GM12864 (cell line): ENCODE results near the gene GATB.
"Not testable (repeated sequence)": the region's sequence is repeated elsewhere in the genome, so short reads cannot be mapped to it uniquely, and the experiment has no call there.

Experiments used
- DNase-seq: peaks from one replicate; pipeline ENCODE4 v3.0.0-alpha.2; 2011; ENCODE audit warnings: low read depth
- H3K4me3 ChIP-seq: 2 replicates; pipeline ENCODE4 v1.5.1; 2011; ENCODE audit warnings: mild to moderate bottlenecking, low read depth, low read length, control low read depth
- TF ChIP-seq, protein P1 (sequence below): IDR thresholded peaks from 2 replicates; pipeline ENCODE4 v1.5.1; 2011; ENCODE audit warnings: low read depth, mild to moderate bottlenecking, moderate library complexity, low read length, control low read depth, inconsistent platforms; ENCODE audit errors: missing control alignments

Gene GATB

GRCh38 chr4:151738720-151739517, 21.9 kb downstream of the GATB start:
- TF ChIP-seq, protein P1, sequence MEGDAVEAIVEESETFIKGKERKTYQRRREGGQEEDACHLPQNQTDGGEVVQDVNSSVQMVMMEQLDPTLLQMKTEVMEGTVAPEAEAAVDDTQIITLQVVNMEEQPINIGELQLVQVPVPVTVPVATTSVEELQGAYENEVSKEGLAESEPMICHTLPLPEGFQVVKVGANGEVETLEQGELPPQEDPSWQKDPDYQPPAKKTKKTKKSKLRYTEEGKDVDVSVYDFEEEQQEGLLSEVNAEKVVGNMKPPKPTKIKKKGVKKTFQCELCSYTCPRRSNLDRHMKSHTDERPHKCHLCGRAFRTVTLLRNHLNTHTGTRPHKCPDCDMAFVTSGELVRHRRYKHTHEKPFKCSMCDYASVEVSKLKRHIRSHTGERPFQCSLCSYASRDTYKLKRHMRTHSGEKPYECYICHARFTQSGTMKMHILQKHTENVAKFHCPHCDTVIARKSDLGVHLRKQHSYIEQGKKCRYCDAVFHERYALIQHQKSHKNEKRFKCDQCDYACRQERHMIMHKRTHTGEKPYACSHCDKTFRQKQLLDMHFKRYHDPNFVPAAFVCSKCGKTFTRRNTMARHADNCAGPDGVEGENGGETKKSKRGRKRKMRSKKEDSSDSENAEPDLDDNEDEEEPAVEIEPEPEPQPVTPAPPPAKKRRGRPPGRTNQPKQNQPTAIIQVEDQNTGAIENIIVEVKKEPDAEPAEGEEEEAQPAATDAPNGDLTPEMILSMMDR, result no peak
- no peak for DNase-seq
- no peak overlapping the region for H3K4me3 ChIP-seq

DNA sequence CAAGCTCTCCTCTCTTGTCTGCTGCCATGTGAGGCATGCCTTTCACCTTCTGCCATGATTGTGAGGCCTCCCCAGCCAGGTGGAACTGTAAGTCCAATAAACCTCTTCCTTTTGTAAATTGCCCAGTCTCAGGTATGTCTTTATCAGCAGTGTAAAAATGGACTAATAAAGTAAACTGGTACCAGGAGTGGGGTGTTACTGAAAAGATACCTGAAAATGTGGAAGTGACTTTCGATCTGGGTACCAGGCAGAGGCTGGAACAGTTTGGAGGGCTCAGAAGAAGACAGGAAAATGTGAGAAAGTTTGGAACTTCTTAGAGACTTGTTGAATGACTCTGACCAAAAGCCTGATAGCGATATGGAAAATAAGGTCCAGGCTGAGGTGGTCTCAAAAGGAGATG, 24.0 kb downstream of the GATB start:
- DNase-seq, H3K4me3 ChIP-seq: not testable (repeated sequence)

DNA sequence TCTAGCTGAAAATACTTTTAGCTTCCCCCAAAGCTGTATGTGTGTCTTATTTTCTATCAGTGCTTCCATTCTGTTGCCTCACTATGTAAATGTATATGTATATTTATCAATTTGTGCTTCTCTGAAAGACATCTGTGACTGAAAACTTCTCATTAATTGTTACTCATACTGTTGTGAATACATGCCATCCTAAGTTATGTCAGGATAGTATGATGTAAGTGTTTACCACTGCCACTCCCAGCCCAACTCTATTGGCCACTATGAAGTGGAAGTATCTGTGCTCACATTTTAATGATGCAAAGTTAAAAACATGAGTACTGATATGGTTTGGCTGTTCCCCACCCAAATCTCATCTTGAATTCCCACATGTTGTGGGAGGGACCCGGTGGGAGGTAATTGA, 24.4 kb downstream of the GATB start:
- no peak overlapping the region for H3K4me3 ChIP-seq
- TF ChIP-seq, protein P1, result no peak
- no peak for DNase-seq

GRCh38 chr4:151731670-151732069, 29.1 kb downstream of the GATB start:
- not testable (repeated sequence) for H3K4me3 ChIP-seq

DNA sequence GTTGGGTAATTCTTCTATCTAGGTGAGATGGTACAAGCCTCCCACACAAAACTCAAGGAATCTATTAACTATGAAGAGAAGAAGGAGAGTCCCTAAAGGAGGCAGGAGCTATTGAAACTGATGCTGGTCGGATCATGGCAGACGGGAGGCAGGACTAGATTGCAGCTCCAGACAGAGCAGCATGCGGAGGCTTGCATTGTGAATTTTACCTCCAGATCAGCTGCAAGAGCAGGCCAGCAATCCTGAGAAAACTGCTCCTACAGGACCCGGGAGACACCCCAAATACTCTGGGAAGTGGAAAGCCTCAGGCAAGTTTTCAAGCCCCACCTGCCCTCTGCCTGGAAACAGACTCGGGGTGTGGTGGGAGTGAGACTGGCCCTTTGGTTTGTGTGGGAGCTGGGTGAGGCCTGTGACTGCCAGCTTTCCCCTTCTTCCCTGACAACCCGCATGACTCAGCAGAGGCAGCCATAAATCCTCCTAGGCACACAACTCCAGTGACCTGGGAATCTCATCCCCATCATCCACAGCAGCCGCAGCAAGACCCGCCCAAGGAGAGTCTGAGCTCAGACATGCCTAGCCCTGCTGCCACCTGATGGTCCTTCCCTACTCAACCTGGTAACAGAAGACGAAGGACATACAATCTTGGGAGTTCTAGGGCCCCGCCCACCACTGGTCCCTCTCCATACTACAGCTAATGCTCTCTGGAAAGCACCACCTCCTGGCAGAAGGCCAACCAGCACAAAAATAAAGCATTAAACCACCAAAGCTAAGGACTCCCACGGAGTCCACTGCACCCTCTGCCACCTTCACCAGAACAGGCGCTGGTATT, 30.9 kb downstream of the GATB start:
- DNase-seq, result no peak
- H3K4me3 ChIP-seq, result no peak overlapping the region
- TF ChIP-seq, protein P1, result no peak

More at GRCh38 chr4:151731670-151732069, 29.1 kb downstream of the GATB start:
- not testable (repeated sequence) for DNase-seq

- no peak for DNase-seq
- TF ChIP-seq, protein P1, result no peak
- no peak overlapping the region for H3K4me3 ChIP-seq
Observed at GRCh38 chr4:151728679-151729078, 32.1 kb downstream of the GATB start.

GRCh38 chr4:151728006-151728405, 32.8 kb downstream of the GATB start:
- TF ChIP-seq, protein P1, result no peak
- H3K4me3 ChIP-seq, result no peak overlapping the region
- no peak for DNase-seq
